ENCODE measurements around the gene OST4. TPM values are rescaled to one million over a fixed set of nuclear protein-coding genes. Genes with fewer than 3 reads are reported as not detected.

The OST4 gene
- total and polyA plus RNA-seq, 10 of the 15 experiments (the other 5 are each of a cell fraction or from before 2014, with no cell fraction given) = 270 to 1,543 (median 523) TPM

DNA sequence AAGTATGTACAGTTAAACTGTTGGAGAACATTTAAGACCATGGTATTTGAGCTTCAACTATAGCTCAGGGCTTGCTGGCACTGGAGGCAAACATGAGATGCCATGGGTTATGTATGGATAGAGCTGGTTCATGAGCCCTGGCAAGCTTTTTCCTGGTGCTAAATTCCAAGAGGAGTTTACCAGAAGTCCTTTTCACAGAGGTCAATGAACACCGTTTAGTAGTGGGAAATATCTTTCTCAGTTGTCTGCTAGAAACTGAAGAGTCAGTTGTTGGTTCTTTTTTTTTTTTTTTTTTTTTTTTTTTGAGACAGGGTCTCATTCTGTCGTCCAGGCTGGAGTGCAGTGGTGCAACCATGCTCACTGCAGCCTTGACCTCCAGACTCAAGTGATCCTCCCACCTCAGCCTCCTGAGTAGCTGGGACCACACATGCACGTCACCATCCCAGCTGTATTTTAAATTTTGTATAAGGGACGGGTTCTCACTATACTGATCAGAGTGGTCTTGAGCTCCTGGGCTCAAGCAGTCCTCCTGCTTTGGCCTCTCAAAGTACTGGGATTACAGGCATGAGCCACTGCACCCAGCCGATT is 16.5 kb upstream of the OST4 start (continued):
- TF ChIP-seq, protein P1, sequence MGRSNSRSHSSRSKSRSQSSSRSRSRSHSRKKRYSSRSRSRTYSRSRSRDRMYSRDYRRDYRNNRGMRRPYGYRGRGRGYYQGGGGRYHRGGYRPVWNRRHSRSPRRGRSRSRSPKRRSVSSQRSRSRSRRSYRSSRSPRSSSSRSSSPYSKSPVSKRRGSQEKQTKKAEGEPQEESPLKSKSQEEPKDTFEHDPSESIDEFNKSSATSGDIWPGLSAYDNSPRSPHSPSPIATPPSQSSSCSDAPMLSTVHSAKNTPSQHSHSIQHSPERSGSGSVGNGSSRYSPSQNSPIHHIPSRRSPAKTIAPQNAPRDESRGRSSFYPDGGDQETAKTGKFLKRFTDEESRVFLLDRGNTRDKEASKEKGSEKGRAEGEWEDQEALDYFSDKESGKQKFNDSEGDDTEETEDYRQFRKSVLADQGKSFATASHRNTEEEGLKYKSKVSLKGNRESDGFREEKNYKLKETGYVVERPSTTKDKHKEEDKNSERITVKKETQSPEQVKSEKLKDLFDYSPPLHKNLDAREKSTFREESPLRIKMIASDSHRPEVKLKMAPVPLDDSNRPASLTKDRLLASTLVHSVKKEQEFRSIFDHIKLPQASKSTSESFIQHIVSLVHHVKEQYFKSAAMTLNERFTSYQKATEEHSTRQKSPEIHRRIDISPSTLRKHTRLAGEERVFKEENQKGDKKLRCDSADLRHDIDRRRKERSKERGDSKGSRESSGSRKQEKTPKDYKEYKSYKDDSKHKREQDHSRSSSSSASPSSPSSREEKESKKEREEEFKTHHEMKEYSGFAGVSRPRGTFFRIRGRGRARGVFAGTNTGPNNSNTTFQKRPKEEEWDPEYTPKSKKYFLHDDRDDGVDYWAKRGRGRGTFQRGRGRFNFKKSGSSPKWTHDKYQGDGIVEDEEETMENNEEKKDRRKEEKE (IDR thresholded peaks at IDR 0.05) = no peak

DNA sequence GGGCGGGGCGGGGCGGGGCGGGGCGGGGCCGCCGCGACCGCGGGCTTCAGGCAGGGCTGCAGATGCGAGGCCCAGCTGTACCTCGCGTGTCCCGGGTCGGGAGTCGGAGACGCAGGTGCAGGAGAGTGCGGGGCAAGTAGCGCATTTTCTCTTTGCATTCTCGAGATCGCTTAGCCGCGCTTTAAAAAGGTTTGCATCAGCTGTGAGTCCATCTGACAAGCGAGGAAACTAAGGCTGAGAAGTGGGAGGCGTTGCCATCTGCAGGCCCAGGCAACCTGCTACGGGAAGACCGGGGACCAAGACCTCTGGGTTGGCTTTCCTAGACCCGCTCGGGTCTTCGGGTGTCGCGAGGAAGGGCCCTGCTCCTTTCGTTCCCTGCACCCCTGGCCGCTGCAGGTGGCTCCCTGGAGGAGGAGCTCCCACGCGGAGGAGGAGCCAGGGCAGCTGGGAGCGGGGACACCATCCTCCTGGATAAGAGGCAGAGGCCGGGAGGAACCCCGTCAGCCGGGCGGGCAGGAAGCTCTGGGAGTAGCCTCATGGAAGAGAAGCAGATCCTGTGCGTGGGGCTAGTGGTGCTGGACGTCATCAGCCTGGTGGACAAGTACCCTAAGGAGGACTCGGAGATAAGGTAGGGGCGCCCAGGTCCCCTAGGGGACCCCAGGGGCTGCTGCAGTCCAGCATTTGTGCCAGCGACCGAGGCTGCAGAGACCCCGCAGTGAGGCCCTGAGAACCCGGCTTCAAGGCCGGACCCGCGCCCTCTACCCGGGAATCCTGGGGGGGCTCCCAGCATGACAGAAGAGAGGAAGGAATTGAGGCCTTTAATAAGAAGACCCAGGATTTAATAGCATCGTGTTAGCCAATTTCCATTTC is 15.5 kb upstream of the OST4 start, which contains the start of gene KHK:
Gene KHK (plus strand): TSS at position 49 of the 870 bp plus-strand sequence. CDS start 488 bp downstream, at position 537.
- TF ChIP-seq TCF3 (IDR thresholded peaks at IDR 0.05; ENCODE audit: borderline replicate concordance, insufficient read depth, low read depth, low read length) (peak; percentile 58; the same call in 1 of the 2 replicates), CHD1 (IDR thresholded peaks at IDR 0.05; ENCODE audit: low read depth, low read length) (no peak), TCF12 (IDR thresholded peaks at IDR 0.05; ENCODE audit: low read depth, low read length) (peak; percentile 90)
- FAIRE-seq = peak; percentile 78
- RAD21 ChIA-PET (ENCODE audit: unreplicated experiment) = interaction anchor here (0.6 to 2.5 kb wide), 9 partner anchors 13 to 193 kb away, joined by 3 to 14 read pairs (median 4); partner anchors contain the start of genes AGBL5, MAPRE3 and OST4

More for the DNA sequence above, 15.5 kb upstream of the OST4 start, which contains the start of gene KHK:
- ATAC-seq = peak; percentile 3
- H2AFZ ChIP-seq (ENCODE audit: control insufficient read depth, low read depth, low read length) = peak within 1 kb of the TSS; percentile 88
- H3K27ac ChIP-seq (ENCODE audit: control insufficient read depth, insufficient read depth) = peak within 1 kb of the TSS; percentile 67
- no peaks in the 10 kb centered on the region for H3K9me3 ChIP-seq (replicated peaks; ENCODE audit: control insufficient read depth, insufficient read depth, low read length)
- 18% methylated on average over 54 of the region's 54 CpGs for WGBS (ENCODE audit: insufficient coverage, insufficient replicate concordance, low lambda C conversion rate, missing lambda C conversion rate)
- H3K79me2 ChIP-seq (ENCODE audit: control insufficient read depth, insufficient read depth, low read length) = no peaks in the 10 kb centered on the region
- no peaks in the 10 kb centered on the region for H4K20me1 ChIP-seq (ENCODE audit: control insufficient read depth, insufficient read depth)
- no peak for DNase-seq (ENCODE audit: low read depth, low spot score)
- peak within 1 kb of the TSS; percentile 77 for H3K9ac ChIP-seq (ENCODE audit: control insufficient read depth, insufficient read depth, low read length)
- H3K4me1 ChIP-seq (ENCODE audit: control insufficient read depth, insufficient read depth, low read length) = peaks cover 13% of the 10 kb centered on the region
- intact Hi-C loops (cut with micrococcal nuclease; ENCODE audit: unreplicated experiment) (loop anchor here (1.0 kb wide), 2 partner anchors 37 to 126 kb away; no protein-coding TSS in a partner anchor), in situ Hi-C loops (cut with MboI) (loop anchor here (10.0 kb wide), 1 partner anchor 122 kb away; no protein-coding TSS in a partner anchor)
- ChIA-PET SMC1A (ENCODE audit: uncharacterized antibody, unreplicated experiment) (interaction anchor here (0.8 to 2.1 kb wide), 8 partner anchors 11 to 192 kb away, joined by 3 to 8 read pairs (median 4); partner anchors contain the start of gene AGBL5), POLR2A (interaction anchor here (0.5 to 3.4 kb wide), 7 partner anchors 13 to 1201 kb away, joined by 3 to 12 read pairs (median 5); partner anchors contain the start of genes AGBL5, OST4 and PREB), CTCF (interaction anchor here (0.8 to 8.6 kb wide), 14 partner anchors 8 to 215 kb away, joined by 3 to 85 read pairs (median 4); partner anchors contain the start of genes AGBL5 and PREB)
- no TSS peak for BruUV-seq (replicated peaks)
- H3K4me2 ChIP-seq (ENCODE audit: control insufficient read depth, insufficient read depth) = peak within 1 kb of the TSS; percentile 99
- no peaks in the 10 kb centered on the region for H3K27me3 ChIP-seq (replicated peaks in 1 of 2; ENCODE audit: control insufficient read depth in 2 of 2, insufficient read depth in 2 of 2, low read length in 1 of 2)
- H3K36me3 ChIP-seq (ENCODE audit: control insufficient read depth in 2 of 2, insufficient read depth in 2 of 2, low read length in 1 of 2) = no peaks in the 10 kb centered on the region
- peak within 1 kb of the TSS; percentile 87 for H3K4me3 ChIP-seq
